Embryonic facial prominence (tissue), 1 donor: ENCODE data around the gene SNTG2.

Experiments used
- DNase-seq: peaks from one replicate; pipeline ENCODE4 v3.0.0-alpha.2; 2016; ENCODE audit errors: extremely low spot score

The SNTG2 gene

DNA sequence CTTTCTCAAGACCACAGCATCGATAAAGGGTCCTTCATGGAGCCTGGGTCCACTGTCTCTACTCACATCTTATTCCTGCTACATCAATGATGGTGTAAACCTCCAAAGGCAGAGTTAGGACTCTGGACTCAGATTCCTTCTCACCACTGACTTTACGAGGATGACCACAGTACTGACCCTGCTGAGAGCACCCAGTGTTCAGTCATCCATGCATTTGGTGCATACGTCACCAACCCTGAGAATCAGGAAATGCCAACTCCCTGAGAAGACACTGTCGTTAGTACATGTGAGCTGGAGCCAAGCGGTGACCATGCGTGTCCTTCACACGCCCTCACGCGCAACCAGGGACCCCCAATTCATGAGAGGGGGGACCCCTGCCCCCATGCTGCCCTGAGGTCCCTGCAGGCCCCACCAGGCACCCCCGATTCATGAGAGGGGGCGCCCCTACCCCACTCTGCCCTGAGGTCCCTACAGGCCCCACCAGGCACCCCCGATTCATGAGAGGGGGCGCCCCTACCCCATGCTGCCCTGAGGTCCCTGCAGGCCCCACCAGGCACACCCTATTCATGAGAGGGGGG, 284.2 kb downstream of the SNTG2 start:
- no peak for DNase-seq

DNA sequence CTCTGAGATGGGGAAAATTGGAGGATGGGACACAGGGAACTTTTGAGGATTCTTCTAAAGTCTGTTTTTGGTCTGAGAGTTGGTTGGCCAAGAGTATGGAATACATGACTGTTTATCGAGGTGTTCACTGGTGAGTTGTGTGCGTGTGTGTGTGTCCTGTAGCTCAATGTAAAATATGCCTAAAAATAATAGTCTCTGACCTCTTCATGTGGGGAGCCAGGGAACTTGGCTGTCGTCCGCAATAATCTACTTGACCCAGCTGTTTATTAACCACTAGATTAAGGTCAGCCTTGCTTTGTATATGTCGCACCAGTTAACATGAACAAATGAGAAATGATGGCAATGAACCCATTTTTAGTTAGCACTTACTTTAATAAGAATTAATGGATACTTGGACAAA, 285.2 kb downstream of the SNTG2 start:
- DNase-seq = no peak

DNA sequence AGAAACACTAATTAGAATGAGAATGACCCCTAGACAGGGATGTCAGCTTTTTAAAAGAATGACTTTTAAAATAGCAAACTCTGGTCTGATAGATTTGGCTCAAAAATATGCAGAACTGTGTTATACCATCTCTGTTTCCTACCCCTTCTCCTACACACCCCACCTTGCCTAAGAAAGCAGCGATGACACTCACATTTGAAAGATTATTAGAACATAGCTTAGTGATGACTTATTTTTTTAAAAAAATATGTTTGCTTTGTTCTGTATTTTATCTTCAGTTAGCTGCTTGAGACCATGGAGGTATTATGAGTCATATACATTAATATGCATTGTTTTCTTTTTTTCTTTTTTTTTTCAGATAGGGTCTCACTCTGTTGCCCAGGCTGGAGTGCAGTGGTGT, 286.0 kb downstream of the SNTG2 start:
- DNase-seq = no peak

DNA sequence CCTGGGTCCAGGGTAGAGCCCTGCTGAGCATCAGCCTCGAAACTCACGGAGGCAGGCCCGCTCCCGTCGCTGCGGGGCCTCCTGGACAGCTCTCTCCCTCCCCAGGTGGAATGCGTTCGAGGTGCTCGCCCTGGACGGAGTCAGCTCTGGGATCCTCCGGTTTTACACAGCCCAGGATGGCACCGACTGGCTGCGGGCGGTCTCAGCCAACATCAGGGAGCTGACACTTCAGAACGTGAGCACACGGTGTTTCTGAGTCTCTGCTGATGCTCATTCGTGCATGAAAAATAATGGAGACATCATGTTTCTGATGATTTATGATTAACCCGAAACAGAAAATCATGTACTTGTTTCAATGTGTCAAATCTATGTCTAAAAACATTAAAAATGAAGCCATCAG, 287.1 kb downstream of the SNTG2 start:
- no peak for DNase-seq

DNA sequence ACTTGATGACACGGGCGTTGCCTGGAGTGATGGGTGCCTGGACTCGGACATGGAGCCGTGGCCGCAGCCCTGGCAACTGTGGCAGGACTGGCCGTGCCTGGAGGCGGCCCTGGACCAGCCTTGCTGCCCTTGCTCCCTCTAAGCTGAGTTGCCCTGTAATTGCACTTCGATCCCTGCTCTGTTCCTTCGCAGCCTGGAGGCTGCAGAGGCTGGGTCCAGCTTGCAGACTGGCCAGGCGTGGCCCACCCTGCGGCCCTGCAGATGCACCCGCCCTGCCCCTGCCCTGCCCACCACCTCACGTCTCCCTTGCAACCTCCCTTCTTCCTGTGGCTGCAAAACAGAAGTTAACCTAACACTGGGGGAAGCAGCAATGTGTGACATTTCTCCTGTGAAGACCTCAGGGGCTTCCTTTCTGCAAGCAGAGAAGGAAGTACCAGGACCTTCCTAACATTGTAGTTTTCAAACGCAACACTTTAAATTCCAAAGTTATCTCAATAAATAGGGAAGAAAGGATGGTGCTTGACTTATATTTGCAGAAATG, 288.0 kb downstream of the SNTG2 start:
- DNase-seq = no peak

DNA sequence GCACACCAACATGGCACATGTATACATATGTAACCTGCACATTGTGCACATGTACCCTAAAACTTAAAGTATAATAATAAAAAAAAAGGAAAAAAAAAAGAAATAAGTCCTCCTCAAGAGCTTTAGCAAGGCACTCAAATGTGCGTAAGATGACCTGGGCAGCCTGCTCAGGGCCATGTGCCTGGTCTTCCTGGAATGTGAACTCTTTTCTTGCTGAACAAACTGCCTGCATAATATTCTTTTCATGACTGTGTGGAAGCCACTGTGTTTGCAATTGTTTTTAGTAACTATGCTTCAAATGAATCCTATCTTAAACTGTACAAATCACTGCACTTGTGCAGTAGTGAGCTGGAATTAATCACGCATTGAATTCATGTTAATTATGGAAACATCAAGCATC, 294.5 kb downstream of the SNTG2 start:
- no peak for DNase-seq

DNA sequence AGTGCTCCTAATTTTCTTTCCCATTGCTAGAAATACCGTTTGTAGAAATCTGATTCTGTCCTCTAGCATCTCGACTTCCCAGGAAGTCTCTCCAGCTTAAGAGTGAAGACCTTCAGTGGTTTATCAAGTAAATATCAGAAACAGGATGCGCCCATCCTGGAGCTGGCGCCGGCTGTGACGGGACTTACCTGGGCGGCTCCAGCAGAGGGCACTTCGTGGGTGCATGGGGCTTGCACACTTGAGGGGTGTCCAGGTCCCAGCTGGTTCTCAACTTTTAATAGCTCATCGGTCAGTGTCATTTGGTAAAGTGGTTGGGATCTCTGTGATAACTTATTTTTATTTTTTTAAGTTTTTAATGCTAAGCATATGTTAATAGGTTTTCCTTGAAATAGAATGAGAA, 295.6 kb downstream of the SNTG2 start:
- DNase-seq = no peak

GRCh38 chr2:1246991-1247390, 296.3 kb downstream of the SNTG2 start:
- DNase-seq = no peak

DNA sequence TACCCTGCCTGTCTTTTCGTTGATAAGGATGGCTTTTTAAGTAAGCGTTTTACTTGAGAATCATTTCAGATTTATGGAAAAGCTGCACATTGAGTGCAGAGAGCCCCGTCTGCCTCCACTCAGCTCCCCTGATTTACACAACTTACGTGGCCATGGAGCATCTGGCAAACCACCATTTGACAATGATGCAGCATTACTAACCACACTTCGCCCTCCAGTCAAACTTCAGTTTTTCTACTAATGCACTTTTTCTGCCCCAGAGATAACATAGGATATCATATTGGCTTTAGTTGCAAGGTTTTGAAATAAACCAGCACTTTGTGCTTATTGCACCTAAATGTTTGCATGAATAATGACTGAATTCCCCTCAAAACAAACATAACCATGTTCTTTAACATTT, 297.5 kb downstream of the SNTG2 start:
- no peak for DNase-seq

DNA sequence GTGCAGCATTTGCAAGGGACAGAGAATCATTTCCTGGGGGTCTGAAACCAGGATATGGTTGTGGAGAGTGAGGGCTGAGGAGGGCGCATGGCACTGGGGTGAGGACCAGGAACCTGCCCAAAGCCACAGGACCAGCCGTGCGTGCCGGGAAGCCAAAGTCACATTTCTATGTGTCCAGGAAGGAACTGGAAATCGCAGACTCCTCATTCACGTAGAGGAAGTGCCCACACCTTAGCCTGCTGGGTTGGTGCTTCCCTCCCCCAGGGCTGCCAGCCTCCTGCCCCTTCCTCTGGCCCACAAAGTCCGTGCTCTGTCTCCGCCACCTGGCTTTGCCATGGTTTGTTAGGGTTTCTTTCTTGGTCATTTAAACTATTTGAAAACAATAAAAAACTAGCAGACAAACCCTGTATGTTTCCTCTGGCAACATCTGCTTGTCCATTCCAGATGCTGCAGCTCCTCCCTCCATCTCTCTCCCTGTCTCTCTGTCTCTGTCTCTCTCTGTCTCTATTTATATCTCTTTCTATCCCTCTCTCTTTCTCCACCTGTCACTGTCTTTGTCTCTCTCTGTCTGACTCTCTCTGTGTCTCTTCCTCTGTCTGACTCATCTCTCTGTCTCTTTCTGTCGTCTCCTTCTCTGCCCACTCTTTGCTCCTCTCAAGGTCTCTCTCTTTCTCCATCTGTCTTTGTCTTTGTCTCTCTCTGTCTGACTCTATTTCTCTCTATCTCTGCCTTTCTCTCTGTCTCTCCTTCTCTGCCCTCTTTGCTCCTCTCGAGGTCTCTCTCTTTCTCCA, 299.4 kb downstream of the SNTG2 start:
- DNase-seq = no peak

DNA sequence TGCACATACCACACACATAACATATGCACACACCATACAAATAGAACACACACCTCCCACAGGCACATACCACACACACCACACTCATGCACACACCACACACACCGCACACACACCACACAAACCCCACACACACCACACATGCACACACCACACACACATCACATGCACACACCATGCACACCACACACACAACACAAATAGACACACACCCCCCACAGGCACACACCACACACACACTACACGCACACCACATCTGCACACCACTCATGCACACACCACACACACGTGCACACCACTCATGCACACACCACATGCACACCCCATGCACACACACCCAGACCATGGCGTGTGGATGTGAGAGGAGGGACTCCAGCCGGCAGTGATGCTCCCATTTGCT, 300.9 kb downstream of the SNTG2 start:
- DNase-seq = no peak

DNA sequence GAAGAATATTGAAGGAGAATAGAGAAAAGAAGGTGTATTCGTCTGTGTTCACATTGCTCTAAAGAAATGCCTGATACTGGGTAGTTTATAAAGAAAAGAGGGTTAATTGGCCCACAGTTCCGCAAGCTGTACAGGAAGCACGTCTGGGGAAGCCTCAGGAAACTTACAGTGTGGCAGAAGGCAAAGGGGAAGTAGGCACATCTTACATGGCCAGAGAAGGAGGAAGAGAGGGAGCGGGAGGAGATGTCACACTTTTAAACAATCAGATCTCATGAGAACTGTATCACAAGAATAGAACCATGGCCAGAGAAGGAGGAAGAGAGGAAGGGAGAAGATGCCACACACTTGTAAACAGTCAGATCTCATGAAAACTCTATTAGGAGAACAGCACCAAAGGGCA, 303.0 kb downstream of the SNTG2 start:
- no peak for DNase-seq

DNA sequence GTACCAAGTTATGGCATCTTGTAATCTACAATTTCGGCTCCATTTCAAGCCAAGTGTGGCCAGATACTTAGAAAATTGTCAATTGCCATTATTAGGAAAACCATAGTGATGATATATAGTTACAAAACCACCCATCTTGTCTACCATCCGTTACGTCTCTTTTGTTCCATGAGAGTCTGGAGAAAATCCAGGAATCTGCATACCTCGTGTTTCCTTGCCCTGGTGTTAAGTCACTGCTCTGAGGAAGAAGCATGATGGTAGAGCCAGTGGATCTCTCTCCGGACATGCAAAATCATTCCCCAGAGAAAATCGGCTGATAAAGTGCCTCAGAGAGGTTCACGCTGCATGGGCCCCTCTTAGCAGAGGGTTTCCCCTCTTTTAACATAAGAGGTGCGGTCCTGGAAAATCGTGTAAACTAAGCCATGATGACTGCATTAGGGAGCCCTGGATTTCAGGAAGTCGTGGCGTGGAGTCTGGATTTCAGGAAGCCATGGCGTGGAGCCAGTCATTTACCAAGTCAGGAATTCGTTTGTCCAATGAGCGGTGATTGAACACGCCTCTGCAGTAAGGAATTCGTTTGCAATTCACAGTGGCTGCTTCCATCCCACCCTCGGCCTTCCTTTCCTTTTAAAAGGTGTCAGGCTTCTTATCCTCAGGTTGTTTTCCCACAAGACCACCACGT, 304.2 kb downstream of the SNTG2 start:
- no peak for DNase-seq

DNA sequence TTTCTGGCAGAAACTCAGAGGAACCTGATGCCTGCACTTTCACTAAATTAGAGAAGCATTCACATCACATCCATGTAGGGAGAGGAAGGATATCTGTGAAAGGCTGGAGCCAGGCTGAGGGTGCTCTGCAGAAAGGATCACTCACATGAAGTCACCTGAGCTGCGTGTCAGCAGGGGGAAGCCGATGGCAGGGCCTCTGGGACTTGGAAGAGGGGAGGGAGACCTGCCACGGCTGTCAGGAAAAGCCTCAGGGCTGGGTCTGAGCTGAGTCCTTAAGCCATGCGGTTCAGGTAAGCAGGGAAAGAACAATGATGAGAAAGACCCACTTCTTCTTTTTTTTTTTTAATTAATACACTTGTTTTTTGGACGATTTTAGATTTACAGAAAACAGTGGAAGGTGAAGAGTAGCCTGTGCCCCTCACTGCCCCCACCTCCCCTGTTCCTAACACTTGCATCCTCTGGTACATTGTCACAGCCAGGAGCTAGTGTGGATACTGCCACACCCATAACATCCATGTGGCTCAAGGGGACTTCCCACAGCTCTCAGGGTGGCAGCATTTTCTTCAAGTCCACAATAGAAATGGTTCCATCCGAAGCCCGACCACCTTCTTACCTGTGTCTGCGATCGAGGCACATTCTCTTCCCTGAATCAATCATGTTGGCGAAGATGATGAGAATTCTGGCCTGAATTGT, 306.1 kb downstream of the SNTG2 start:
- no peak for DNase-seq

- no peak for DNase-seq
These were observed 306.7 kb downstream of the SNTG2 start for GRCh38 chr2:1257334-1257733.

DNA sequence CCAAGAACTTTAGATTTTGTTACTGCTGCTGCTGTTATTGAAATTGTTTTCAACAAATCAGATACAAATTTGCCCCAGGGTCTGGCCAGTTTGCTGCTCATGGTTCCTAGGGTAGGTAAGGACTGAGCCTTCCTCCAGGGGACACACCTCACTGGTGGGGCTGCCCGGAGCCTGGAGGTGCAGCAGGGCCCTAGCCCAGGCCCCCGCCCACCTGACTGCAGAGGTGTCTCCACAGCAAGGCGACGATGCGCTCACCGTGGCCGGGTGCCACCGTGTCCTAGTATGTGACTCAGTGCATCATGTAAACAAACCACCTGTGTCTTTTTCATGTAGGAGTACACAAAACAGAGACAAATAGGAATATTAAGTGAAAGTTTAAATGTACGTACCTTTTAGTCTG, 309.1 kb downstream of the SNTG2 start:
- DNase-seq = no peak

DNA sequence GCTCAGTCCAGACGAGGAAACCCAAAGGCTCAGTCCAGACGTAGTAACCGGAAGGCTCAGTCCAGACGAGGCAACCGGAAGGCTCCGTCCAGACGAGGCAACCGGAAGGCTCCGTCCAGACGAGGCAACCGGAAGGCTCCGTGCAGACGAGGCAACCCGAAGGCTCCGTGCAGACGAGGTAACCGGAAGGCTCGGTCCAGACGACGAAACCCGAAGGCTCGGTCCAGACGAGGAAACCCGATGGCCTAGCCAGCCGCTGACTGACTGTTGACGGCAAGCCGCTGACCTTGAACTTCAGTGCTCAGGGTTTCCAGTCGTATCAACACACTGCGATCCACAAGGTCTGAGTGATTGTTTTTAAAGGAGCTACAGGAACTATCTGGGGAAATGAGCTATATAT, 312.0 kb downstream of the SNTG2 start:
- DNase-seq = no peak

GRCh38 chr2:1265454-1265853, 314.8 kb downstream of the SNTG2 start:
- DNase-seq = no peak

GRCh38 chr2:1266351-1266750, 315.7 kb downstream of the SNTG2 start:
- DNase-seq = no peak

GRCh38 chr2:1268034-1268433, 317.4 kb downstream of the SNTG2 start:
- DNase-seq = no peak

DNA sequence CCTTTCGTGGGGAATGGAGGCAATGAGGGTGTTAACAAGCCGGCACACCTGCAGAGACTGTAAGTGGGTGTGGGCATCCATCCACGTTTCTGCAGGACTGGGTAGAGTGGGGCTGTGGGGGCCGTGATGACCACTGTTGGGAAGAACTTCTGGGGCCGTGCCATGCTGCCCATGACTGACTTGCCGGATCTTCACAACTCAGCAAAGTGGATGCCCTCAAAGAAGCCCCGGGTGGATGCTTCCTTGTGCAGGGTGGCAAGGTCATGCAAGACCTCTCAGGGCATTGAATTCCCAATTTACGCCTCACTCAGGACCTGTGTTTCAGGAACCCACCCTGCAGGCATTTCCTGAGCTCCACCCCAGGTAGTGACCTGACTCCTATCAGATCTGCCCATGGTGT, 319.2 kb downstream of the SNTG2 start:
- DNase-seq = no peak

DNA sequence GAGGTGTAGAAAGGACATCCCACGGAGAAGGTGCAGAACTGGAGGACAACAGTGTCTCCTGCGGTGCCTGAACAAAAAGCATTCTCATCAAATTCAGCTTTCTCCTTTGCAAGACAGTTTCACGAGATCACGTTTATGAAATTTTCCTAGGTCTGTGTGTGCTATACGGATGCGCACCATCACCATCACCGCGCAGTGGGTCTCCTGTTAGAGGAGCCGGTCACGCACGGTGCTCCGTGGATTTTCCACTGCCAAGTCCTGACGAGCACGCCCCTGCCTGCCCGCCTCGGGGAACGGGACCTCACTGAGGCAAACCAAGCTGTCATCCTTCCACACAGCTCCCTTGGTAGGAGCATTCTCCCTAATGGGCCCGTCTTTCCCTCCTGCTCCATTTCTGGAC, 322.2 kb downstream of the SNTG2 start:
- DNase-seq = no peak
